ENCODE data around the gene NPLOC4.

The NPLOC4 gene

GRCh38 chr17:81513753-81514488 lies 123.0 kb downstream of the NPLOC4 start:
- POLR2A ChIA-PET: interaction anchor here (0.6 to 9.9 kb wide), 13 partner anchors 11 to 222 kb away, joined by 3 to 85 read pairs (median 4); partner anchors contain the start of genes ARL16, BAHCC1, CCDC137 and FAAP100
- peak overlapping the region; percentile 100 for H3K27ac ChIP-seq (ENCODE audit: extremely low read depth, low read depth, low read length)
- H3K36me3 ChIP-seq (ENCODE audit: control insufficient read depth in 2 of 2, insufficient read depth in 1 of 2, low read length in 2 of 2): peaks cover 12 to 34% of the 10 kb centered on the region in 2 experiments
- peaks cover 17% of the 10 kb centered on the region for H3K4me1 ChIP-seq (ENCODE audit: control insufficient read depth, insufficient read depth, low read length)
- peak overlapping the region; percentile 72 for H3K4me3 ChIP-seq (ENCODE audit: low read depth, low read length)
- CTCF ChIA-PET: interaction anchor here (1.1 kb wide), 1 partner anchor 88 kb away, joined by 4 read pairs; no protein-coding TSS in a partner anchor
- no peaks in the 10 kb centered on the region for H3K9me3 ChIP-seq (ENCODE audit: control insufficient read depth, insufficient read depth, low read depth, low read length)
- TF ChIP-seq ZNF510 (tag by site-specific recombination; IDR thresholded peaks at IDR 0.05; ENCODE audit: insufficient replicate concordance): no peak
- no peak for TF ChIP-seq ZNF223 (tag by site-specific recombination; IDR thresholded peaks at IDR 0.05)
- no peak for TF ChIP-seq ATF2 (tag by site-specific recombination; IDR thresholded peaks at IDR 0.05; ENCODE audit: low read depth)
- no peak for TF ChIP-seq ZBTB1 (tag by site-specific recombination; IDR thresholded peaks at IDR 0.05)
- TF ChIP-seq ZBTB6 (tag by site-specific recombination; IDR thresholded peaks at IDR 0.05): no peak
- TF ChIP-seq ZNF529 (tag by site-specific recombination; IDR thresholded peaks at IDR 0.05; ENCODE audit: insufficient replicate concordance): no peak
- no peak for TF ChIP-seq ZNF148 (tag by site-specific recombination; IDR thresholded peaks at IDR 0.05; ENCODE audit: borderline replicate concordance)
- no peak for TF ChIP-seq REPIN1 (tag by site-specific recombination; IDR thresholded peaks at IDR 0.05; ENCODE audit: low read depth)
- TF ChIP-seq ZNF707 (tag by site-specific recombination; IDR thresholded peaks at IDR 0.05): no peak
- TF ChIP-seq ZNF623 (tag by site-specific recombination; IDR thresholded peaks at IDR 0.05): no peak
- TF ChIP-seq ZXDB (tag by site-specific recombination; IDR thresholded peaks at IDR 0.05): peak; percentile 24; the same call in 1 of the 2 replicates
- TF ChIP-seq ZNF311 (tag by site-specific recombination; IDR thresholded peaks at IDR 0.05; ENCODE audit: borderline replicate concordance): no peak
- TF ChIP-seq ZNF398 (tag by site-specific recombination; IDR thresholded peaks at IDR 0.05): no peak
- TF ChIP-seq ZNF645 (tag by site-specific recombination; IDR thresholded peaks at IDR 0.05): no peak
- TF ChIP-seq SP7 (tag by site-specific recombination; IDR thresholded peaks at IDR 0.05): 0 out of 2 replicates have a peak, but pooled peaks have one; percentile 4
- TF ChIP-seq ZNF19 (tag by site-specific recombination; IDR thresholded peaks at IDR 0.05; ENCODE audit: low read depth): no peak
- no peak; the same call in none of the 2 replicates for TF ChIP-seq KLF1 (tag by site-specific recombination; IDR thresholded peaks at IDR 0.05)
- peak; percentile 46 for TF ChIP-seq CTCF (tag by site-specific recombination; IDR thresholded peaks at IDR 0.05)
- no peak for TF ChIP-seq ZSCAN18 (tag by site-specific recombination; IDR thresholded peaks at IDR 0.05)
- no peak for TF ChIP-seq EGR2 (tag by site-specific recombination; IDR thresholded peaks at IDR 0.05; ENCODE audit: low read depth)
- TF ChIP-seq HOXC10 (CRISPR knock-in tag; IDR thresholded peaks at IDR 0.05): no peak
- TF ChIP-seq ZNF155 (tag by site-specific recombination; IDR thresholded peaks at IDR 0.05): no peak
- no peak for TF ChIP-seq ZNF843 (tag by site-specific recombination; IDR thresholded peaks at IDR 0.05)
- no peak for TF ChIP-seq ZNF239 (tag by site-specific recombination; IDR thresholded peaks at IDR 0.05)
- TF ChIP-seq ZNF416 (tag by site-specific recombination; IDR thresholded peaks at IDR 0.05): no peak
- TF ChIP-seq ZBTB7A (tag by site-specific recombination; IDR thresholded peaks at IDR 0.05; ENCODE audit: low read depth): peak; percentile 88

Measured in HEK293 (cell line).